ENCODE data around the gene SLC24A3.
"Not testable (repeated sequence)": the region's sequence is repeated elsewhere in the genome, so short reads cannot be mapped to it uniquely, and the experiment has no call there.

SLC24A3 gene

DNA sequence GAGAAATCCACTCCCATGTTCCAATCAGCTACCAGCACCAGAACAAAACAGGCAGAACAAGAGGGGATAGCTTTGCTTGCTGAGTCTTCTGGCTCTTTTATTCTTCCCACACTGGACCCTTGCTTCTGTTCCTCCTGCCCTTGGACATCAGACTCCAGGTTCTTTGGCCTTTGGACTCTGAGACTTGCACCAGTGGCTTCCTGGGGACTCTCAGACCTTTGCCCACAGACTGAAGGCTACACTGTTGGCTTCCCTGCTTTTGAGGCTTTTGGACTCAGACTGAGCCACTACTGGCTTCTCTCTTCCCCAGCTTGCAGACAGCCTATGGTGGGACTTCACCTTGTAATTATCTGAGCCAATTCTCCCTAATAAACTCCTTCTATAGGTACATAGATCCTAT, 403.2 kb downstream of the SLC24A3 start:
- no peak for DNase-seq

DNA sequence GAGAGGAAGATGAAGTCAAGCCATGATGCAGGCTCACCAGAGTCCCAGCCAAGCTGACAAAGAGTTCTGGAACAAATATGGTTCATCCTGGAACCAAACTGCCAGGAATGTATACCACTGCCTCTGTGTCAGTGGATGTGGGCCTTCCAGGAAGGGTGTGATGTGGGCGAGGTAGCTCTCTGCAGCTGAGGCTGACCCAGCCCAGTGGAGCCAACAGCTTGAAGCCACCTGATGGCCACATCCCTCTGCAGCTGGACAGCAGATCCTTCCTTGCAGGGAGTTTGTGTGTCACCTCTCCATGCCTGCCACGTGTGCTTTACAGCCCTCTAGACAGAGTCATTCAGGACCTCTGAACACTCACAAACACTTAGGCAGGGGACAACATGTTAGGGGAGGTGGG, 403.6 kb downstream of the SLC24A3 start:
- DNase-seq = no peak

DNA sequence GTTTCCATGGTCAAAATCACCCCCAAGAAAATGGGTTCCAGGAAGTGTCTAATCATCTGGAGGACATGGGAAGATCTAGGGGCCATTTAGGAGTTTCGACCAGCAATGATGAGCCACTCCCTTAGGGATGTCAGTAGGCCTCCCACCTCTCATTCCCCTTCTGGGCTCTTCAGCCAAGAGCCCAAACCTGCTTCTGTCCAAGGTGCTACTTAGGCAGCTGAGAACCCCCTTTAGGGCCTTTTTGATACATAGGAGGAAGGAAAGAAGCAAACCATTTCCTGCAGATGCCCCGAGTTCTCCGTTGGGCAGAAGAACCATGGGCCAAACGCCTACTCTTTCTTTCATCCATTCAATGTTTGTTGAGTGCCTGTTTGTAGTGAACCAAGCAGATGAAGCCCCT, 404.2 kb downstream of the SLC24A3 start:
- DNase-seq = no peak

DNA sequence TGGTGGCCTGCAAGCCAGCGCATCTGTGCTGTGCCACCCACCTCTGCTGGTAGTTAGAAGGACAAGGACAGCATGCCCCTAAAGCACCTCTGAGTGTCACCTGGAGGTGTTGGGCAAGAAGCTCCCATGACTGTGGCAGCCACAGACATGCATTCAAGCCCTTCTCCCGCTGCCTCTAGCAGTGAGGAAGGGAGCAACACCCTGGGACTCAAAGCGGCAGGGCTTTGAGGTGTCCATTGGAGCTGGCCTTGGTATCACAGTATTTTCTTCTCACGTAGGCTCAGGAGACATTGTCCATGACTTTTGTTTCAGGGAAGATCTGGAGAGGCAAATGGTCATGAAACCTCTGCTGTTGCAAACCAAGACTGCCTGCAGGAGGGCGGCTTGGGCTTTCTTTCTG, 404.8 kb downstream of the SLC24A3 start:
- DNase-seq = no peak

DNA sequence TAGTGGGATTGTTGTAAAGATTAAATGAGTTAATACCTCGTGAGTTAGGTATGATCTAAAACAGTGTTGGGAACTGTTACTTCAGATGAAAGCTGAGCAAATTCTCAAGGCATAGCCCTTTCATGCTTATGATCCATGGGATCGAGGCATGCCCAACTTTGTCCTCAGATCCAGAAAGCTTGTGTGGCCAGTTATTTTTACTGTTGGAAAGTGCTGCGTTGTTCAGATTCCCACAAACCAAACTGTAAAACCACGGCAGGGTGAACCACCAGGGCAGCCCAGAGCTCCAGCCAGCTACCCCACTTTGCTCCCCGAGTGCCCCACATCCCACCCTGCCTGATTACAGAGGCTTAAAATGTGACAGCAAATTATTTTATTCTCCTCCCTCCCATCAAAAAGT, 406.3 kb downstream of the SLC24A3 start:
- no peak for DNase-seq

DNA sequence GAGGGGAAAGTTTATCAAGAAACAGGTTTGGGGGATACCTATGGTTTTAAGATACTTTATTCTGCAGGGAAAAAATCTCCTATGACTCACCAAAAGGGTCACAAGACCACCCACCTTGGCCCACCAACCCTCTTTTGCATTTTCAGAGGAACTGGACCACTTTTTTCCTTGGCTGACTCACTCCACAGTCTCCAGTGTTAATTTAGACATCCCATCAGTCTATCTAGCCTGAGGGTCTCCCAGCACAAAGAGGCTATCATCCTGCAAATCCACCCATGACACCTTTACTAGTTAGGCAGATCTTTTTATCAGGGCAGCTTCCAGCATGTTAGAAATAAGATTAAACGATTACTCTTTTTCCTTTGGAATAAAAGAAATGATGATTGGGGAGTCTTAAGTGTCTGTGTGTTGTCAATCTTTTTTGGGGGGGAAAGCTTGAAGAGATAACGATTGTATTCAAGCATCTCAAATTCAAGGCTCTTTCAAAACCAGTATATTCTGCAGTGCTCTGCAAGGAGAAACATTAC, 407.5 kb downstream of the SLC24A3 start:
- DNase-seq = no peak

DNA sequence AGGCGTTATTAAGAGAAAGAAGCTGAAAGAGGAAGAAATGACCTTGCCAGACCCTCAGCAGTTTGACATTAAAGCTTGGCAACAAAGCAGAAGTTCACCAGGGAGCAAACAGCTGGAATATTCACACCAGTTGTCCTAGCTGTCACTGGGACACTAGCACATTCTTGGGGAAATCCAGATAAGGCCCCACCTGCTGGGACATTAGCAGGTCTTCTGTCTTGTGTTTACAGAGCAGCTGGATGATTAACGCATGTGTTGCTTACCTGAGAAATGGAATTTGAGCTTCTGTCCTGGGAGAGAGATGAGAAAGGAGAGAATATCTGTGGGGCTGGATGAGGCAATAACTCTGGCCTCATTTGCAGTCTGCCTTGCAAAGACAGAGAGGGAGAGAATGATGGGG, 408.0 kb downstream of the SLC24A3 start:
- no peak for DNase-seq

DNA sequence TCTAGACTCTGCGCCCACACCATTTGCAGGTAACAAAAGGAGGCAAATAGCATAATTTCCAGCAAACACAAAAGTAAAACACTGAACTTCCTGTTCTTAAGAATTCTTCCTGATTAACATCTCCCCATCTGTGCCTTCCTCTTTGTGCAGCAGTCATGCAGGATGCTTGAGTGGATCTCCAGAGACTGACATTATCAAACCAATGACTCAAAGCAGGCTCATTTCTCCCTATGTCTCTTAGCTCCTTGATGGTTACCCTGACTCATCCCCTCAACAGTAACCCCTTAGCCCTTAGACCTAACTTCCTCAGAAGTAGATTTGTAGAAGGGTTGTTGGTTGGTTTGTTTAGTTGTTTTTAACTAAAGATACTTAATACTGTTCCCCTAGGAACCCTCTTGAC, 408.6 kb downstream of the SLC24A3 start:
- no peak for DNase-seq

DNA sequence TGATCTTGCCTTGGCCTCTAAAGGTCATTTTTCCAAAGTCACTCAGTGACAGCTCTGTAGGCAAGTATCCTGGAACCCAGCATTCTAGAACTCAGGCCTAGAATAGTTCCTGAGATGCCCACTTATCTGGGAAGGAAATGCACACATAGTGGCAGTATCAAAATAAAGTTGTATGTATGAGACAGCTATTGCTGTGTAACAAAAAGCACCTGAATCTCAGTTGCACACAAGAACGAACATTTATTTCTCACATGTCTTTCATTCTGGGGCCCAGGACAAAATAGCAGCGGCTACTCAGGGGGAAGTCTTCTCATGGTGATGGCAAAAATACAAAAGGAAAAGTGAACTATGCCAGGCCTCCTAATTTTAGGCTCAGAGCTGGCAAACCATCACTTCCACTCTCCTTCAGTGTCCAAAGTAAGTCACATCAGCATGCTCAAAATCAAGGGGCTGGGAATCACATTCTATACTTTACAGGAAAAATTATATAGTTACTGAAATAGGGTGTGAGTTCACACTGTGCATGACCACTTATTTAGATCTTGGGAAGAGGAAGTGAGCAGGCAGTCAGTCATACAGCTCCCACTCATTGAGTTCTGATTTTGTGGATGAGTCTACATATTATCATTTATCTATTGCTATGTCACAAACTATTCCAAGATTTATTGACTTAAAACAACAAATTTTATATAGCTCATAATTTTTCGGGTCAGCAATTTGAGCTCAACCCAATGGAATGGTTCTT, 412.0 kb downstream of the SLC24A3 start:
- no peak for DNase-seq

DNA sequence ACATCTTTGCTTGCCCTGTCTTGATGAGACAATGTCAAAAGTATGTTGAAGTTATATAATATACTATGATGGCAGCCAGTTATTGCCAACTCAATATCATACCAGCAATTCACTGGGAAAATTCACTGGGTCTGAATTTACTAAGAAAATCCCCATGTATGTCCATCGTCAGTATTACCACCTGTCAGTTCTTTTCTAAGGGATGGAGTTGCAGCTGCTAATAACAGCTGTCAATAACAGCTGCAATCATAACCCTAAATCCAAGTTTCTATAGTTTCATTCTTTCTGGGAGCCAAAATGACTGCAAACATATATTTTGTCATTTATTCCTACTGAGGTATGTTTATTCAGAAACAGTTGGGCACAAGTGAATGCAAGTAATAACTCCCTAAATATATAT, 413.0 kb downstream of the SLC24A3 start:
- no peak for DNase-seq

DNA sequence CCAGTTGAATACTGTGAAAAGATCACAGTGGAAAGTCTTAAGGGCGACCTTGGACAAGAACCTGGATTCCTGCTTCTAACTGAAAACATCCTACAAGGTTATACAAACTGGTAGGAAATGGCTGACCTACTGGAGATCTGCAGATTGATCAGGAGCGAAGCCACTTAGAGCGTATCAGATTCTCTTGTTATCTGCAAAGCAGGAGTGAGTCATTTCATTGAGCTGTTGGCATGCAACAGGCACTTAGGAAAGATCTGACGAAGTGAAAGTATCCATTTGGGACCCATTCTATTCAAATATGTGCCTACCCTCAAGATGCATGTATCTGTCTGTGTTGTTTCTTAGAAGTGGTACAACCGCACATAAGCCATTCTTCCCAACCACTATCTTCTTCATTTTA, 414.5 kb downstream of the SLC24A3 start:
- no peak for DNase-seq

DNA sequence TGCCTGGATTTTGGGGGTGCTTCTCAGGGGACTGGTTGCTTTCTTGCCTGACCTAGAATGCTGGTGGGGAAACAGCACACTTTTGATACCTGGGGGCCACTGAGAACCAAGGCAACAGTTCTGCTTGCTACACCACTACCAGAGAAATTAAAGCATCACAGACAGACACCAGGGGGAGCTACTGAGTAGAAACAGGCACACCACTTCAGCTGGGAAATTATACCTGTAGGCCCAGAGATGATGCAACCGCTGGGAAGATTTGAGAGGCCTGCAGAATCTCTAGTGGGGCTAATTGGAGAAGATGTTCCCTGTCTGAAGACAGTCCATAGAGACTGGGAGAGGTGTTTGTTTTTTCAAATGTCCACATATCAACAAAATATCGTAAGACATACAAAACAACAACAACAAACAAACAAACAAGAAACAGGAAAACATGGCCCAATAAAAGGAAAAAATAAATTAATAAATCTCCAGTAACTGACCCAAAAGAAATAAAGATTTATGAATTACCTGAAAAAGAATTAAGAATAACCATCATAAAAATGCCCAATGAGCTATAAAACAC, 416.2 kb downstream of the SLC24A3 start:
- DNase-seq = no peak

DNA sequence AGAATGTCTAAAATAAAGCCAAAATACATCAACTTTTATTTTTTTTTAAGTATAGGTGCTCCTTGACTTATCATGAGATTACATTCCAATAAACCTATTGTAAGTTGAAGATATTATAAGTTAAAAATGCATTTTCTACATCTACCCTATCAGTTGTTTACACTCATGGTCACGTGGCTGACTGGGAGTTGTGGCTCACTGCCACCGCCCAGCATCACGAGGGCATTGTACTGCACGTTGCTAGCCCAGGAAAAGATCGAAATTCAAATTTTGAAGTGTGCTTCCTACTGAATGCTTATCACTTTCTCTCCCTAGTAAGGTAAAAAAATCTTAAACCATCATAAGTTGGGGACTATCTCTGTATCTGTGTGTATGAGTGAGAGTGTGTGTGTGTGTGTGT, 419.0 kb downstream of the SLC24A3 start:
- no peak for DNase-seq

DNA sequence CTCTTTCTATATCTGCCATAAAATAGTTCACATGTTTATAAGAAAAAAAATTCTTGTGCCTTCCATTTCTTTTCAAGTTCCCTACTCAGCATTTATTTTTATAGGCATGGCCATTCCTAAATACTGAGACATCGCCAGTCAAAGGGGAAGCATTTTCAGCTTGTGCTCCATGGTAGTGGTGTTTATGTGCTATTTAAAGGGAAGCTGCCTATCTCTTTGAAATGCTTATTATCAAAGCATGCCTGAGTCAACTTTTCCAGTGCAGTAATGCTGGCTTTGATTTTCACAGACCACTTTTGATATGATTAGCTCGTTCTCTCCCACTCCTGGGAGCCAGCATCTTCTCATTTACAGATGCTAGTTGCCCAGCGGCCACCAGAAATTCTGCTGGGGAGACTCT, 421.5 kb downstream of the SLC24A3 start:
- no peak for DNase-seq

DNA sequence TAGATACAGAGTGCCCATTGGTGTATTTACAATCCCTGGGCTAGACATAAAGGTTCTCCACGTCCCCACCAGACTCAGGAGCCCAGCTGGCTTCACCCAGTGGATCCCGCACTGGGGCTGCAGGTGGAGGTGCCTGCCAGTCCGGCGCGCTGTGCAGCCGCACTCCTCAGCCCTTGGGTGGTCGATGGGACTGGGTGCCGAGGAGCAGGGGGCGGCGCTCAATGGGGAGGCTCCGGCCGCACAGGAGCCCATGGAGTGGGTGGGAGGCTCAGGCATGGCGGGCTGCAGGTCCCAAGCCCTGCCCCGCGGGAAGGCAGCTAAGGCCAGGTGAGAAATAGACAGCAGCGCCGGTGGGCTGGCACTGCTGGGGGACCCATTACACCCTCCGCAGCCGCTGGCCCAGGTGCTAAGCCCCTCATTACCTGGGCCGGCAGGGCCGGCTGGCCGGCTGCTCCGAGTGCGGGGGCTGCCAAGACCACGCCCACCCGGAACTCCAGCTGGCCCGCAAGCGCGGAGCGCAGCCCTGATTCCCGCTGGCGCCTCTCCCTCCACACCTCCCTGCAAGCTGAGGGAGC, 427.1 kb downstream of the SLC24A3 start:
- not testable (repeated sequence) for DNase-seq

DNA sequence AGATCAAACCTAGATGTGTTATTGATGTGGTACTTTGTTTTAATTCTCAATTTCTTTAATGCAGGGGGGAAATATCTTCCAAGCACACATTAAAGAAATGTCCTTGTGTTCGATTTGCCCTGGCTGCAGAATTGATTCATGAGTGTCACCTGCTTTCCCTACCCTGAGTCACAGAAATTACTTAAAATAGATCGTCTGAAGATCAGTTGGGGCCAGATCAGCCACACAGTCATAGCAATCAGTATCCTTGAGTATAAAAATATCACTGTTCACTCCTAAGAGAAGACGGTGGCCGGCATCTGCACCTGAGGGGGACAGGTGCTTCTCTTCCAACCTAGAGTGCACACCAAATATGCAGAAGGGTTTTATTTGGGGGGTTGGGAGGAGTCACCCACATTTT, 430.4 kb downstream of the SLC24A3 start:
- DNase-seq = no peak

DNA sequence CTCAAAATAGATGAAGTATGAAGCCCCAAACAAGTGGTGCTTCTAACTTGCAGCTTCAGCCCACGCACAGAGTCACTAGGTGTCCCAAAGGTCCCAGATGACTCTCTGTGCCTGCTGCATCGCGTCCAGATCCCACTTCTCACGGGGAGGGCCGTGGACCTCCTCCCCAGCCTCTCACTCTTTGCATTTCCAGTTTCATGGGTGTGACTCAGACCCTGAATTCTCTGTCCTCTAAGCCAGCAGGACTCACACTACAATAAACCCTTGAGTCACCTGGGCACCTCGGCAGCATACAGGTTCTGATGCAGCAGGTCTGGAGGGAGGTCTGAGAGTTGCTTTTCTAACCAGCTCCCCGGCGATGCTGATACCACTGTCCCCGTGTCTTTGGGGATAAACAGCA, 431.6 kb downstream of the SLC24A3 start:
- no peak for DNase-seq

DNA sequence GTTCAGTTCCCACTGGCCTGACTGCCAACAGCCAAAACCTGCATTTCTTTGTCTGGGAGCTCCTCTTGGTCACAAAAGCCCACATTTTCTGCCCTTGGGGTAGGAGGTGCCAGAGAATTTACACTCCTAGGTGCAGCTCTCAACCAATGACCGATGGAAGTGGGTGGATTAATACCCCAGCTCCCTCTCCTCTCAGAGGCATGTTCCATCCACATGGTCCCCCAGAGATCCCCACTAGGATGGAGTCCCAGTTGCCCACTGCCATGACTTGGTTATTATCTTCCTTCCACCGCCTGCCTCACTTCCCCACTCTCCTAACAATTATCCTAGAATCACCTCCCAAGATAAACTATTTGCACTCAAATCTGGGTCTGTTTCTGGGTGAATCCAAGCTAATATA, 434.5 kb downstream of the SLC24A3 start:
- no peak for DNase-seq

DNA sequence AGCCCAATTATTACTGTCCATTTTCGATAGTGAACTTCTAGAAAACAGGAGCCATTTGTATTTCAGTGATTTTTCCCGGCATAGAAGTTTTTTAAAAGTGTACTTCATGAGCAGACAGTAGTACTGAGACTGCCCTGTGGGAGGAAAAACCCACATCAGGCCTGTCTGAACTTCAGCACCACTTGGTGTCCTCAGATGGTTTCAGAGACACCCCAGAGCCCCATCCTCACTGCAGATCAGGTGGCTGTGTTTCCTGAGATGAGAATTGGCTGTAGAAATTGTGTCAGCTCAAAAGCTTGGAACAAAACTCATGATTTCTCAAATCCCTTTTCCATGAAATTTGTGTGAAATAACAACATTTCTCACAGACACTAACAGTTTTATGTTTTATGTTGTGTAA, 435.6 kb downstream of the SLC24A3 start:
- no peak for DNase-seq

DNA sequence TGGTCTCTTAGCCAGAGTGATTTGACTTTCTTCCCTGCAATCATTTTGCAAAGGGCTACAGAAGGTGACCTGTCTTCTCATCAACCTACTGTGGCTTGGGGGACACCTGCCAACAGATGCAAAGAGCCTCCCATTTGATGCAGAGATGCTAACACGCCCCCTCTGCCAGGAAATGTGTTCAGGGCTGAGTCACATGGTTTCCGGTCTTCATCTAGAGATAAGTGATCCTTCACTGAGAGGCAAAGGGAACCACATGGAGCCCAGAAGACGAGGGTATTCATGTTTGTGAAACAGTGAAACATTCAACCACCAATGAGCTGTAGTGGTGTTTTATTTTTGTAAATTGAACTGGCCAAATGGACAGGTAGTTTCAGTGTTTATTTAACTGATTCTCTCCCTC, 436.6 kb downstream of the SLC24A3 start:
- DNase-seq = no peak

DNA sequence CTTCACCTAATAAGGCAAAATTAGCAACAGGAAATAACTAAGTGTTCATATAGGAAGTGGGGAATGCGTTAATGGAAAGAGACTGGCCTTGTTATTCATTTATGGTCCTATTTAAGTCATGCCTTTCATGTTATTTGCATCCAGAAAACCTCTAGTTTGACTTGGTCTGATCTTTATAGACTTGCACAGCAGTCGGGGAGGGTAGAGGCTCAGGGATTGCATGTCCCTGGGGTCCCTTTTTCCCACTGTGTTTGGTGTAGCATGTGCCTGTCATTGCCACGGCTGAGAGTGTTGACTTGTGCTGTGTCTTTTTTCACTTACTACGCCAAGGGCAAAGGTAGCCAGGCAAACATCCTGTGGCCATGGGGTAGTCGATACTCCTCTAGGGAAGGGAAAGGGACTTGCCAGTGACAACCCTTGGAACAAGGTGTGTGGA, 440.2 kb downstream of the SLC24A3 start:
- DNase-seq = no peak

DNA sequence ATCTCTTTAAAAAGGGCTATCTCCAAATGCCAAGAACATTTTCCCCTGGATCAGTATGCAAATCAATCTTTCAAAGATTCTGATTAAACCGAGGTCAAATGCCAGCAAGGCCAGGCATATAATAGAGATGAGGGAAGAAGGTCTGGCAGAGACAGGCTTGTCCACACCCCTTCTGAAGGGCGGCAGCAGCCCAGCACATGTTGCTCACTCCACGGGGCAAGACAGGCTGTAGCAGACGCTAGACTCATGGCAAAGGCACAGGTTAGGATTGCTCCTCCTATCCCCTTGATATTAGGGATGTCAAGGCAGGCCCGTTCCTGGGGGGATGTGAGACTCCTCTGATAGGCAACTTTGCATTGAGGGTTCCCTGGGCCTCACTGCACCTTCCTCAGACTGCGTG, 440.9 kb downstream of the SLC24A3 start:
- DNase-seq = no peak

DNA sequence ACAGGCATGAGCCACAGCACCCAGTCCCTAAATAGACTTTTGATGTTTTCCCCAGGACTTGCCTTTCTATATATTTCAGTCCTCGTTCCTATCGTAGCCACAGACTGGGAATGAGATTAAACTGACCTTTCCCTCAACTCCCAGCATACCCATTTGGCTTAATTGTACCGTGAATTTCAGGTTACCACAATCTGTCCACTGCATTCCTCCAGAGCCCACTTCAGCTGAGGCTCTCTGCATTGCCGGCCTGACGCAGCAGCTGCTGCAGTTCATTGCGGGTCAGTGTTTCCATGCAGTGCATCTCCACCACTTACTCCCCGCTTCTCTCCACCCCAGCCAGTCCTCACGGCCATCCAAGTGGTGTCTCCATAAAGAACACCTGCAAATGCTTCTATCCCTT, 442.5 kb downstream of the SLC24A3 start:
- no peak for DNase-seq

DNA sequence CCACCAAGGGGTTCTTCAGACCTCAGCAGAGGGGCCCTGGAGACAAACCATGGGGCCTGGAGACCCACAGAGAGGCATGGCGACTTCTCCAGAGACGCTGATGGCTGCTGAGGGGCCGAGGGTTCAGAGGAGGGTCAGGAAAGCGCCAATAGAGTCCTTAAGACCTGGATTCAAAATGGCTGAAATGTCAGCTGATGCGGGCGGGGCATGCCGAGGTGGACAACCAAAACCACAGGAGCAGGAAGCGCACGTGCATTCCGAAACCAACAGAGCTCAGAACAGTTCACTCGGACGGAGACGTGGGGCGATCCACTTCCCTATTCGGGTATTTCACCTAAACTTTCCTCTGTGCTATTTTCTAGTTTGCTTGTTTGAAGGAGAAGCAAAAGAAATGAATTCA, 445.7 kb downstream of the SLC24A3 start:
- DNase-seq = no peak

DNA sequence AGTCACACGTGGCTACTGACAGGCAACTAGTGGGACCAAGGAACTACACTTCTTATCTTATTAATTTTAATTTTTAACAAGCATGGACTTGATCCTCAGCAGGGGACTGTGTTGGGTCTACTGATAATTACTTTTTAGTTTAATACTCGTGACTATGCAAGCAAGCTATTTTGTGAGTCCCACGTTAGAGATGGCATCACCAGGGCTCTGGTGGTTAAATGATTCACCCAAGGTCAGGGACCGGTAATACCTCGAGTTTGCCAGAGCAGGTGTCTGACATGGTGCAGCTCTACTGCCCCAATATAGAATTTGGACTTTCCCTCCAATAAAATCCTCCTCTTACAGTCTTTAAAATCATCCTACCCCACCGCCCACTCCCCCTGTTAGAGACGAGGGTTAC, 447.0 kb downstream of the SLC24A3 start:
- no peak for DNase-seq
